ENCODE measurements around the gene EPHB4.

- peak in 2 of 3 experiments; percentile 8 to 41; a peak in 2 of 4 replicates for TF ChIP-seq CTCF (IDR thresholded peaks at IDR 0.05; ENCODE audit: control extremely low read depth in 1 of 3, insufficient read depth in 1 of 3, low read depth in 1 of 3, low read length in 3 of 3)
- TF ChIP-seq CREB1 (IDR thresholded peaks at IDR 0.05) = no peak
- TF ChIP-seq EGR1 (IDR thresholded peaks at IDR 0.05; ENCODE audit: borderline replicate concordance, low read depth, low read length) = no peak
- no peak for TF ChIP-seq POLR2A (IDR thresholded peaks at IDR 0.05; ENCODE audit: control extremely low read depth in 1 of 2, low read depth in 2 of 2, low read length in 2 of 2)
- TF ChIP-seq RFX5 (IDR thresholded peaks at IDR 0.05; ENCODE audit: borderline replicate concordance, low read depth, low read length) = no peak
- TF ChIP-seq YY1 (IDR thresholded peaks at IDR 0.05; ENCODE audit: low read depth, low read length) = no peak
- TF ChIP-seq GTF2F1 (IDR thresholded peaks at IDR 0.05; ENCODE audit: borderline replicate concordance, low read depth, low read length) = no peak
- TF ChIP-seq CHD2 (IDR thresholded peaks at IDR 0.05; ENCODE audit: low read length) = no peak
Observed at GRCh38 chr7:100865372-100865911, 38.1 kb upstream of the EPHB4 start.

All from H1 (cell line).